ENCODE results near the gene CACNA2D3. TPM values are rescaled to one million over a fixed set of nuclear protein-coding genes. Genes with fewer than 3 reads are reported as not detected.
A peak's percentile ranks its signal among the peaks of the same experiment; 100 is the strongest.

CACNA2D3 gene
- total RNA-seq, 4 donors from 2014 or later: 0.27 to 1.5 (median 0.79) TPM

- intact Hi-C loops (cut with DNase I; ENCODE audit: low total_unique reads): no loop called here
These were observed 699.9 kb downstream of the CACNA2D3 start for GRCh38 chr3:54822206-54822605.

DNA sequence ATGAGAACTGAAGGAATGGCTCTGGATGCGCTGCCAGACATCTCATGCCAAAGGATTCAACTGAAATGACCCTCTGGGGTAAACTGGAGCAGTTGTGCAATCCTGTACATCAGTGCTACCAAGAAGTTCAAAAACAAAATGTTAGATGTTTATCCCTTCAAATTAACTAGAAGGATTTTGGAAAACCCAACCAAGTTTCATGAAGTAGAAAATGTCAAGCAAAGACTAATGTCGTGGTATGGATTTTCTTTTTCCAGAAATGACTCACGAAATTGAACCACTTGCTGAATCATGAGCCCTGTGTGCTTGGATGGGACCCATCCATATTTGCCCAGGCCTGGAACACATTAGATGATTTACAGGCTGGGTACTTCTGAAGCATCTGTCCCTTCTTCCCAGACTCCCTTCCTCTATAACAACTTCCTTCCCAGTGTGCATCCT lies 703.9 kb downstream of the CACNA2D3 start:
- intact Hi-C loops (cut with DNase I; ENCODE audit: low total_unique reads): no loop called here
- no peak for TF ChIP-seq POLR2A (IDR thresholded peaks at IDR 0.05)
- TF ChIP-seq, protein P1, sequence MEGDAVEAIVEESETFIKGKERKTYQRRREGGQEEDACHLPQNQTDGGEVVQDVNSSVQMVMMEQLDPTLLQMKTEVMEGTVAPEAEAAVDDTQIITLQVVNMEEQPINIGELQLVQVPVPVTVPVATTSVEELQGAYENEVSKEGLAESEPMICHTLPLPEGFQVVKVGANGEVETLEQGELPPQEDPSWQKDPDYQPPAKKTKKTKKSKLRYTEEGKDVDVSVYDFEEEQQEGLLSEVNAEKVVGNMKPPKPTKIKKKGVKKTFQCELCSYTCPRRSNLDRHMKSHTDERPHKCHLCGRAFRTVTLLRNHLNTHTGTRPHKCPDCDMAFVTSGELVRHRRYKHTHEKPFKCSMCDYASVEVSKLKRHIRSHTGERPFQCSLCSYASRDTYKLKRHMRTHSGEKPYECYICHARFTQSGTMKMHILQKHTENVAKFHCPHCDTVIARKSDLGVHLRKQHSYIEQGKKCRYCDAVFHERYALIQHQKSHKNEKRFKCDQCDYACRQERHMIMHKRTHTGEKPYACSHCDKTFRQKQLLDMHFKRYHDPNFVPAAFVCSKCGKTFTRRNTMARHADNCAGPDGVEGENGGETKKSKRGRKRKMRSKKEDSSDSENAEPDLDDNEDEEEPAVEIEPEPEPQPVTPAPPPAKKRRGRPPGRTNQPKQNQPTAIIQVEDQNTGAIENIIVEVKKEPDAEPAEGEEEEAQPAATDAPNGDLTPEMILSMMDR (IDR thresholded peaks at IDR 0.05): no peak

More at GRCh38 chr3:54822206-54822605, 699.9 kb downstream of the CACNA2D3 start:
- no peak for TF ChIP-seq POLR2A (IDR thresholded peaks at IDR 0.05)
- TF ChIP-seq, protein P1 (IDR thresholded peaks at IDR 0.05): no peak
- DNase-seq (ENCODE audit: low spot score in 2 of 2): peak in 1 of 2 donors; percentile 22
- 5% methylated on average over 1 of the region's 1 CpG for WGBS, 2 donors
- no peak overlapping the region for H3K4me3 ChIP-seq (ENCODE audit: low read depth, poor library complexity, severe bottlenecking)

DNA sequence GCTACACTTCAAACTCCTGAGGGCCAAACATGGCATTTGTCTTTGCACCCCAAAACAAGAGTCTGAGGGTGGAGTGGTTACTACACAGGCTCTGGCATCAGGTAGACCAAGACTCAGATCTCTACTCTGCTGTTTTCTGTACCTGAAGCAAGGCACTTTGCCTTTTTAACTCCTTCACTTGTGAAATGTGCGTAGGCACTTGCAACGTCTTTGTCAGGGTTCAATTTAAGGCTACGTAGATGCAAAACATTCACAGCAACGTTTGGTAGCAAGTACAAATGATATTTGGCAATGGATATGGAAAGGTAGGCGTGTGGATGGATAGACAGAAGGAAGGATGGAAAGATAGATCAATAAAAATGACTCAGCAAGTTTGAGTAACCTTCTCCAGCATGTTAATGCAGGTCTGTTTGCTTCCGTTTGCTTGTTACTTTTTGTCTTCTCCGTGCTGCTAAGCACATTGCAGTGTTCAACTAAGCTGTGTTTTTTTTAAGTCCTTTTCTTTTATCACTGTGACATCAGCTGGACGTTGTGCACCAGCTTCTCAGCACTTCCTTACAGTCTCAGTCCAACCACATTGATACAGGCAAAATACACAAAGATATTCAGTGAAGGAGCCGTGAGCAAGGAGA lies 704.8 kb downstream of the CACNA2D3 start:
- intact Hi-C loops (cut with DNase I; ENCODE audit: low total_unique reads): no loop called here
- TF ChIP-seq, protein P1 (IDR thresholded peaks at IDR 0.05): no peak
- TF ChIP-seq POLR2A (IDR thresholded peaks at IDR 0.05): no peak
- no peak overlapping the region for H3K4me3 ChIP-seq (ENCODE audit: low read depth, poor library complexity, severe bottlenecking)
- 46 to 74% methylated on average over 9 of the region's 9 CpGs for WGBS, 2 donors
- no peak for DNase-seq (ENCODE audit: low spot score in 2 of 2)

More for the DNA sequence above, 703.9 kb downstream of the CACNA2D3 start:
- no peak overlapping the region for H3K4me3 ChIP-seq (ENCODE audit: low read depth, poor library complexity, severe bottlenecking)
- DNase-seq (ENCODE audit: low spot score in 2 of 2): peak in 1 of 2 donors; percentile 34
- WGBS, 2 donors: 53 to 56% methylated on average over 3 of the region's 3 CpGs

- WGBS, 2 donors: 60 to 65% methylated on average over 2 of the region's 2 CpGs
- no peak overlapping the region for H3K4me3 ChIP-seq (ENCODE audit: low read depth, poor library complexity, severe bottlenecking)
- DNase-seq (ENCODE audit: low spot score in 2 of 2): no peak
- intact Hi-C loops (cut with DNase I; ENCODE audit: low total_unique reads): no loop called here
- no peak for TF ChIP-seq POLR2A (IDR thresholded peaks at IDR 0.05)
- TF ChIP-seq, protein P1 (IDR thresholded peaks at IDR 0.05): no peak
These were observed 705.4 kb downstream of the CACNA2D3 start for GRCh38 chr3:54827776-54828175.

- WGBS, 2 donors: 75 to 84% methylated on average over 8 of the region's 8 CpGs
These were observed 708.3 kb downstream of the CACNA2D3 start for GRCh38 chr3:54830658-54831057.

More at GRCh38 chr3:54830658-54831057, 708.3 kb downstream of the CACNA2D3 start:
- no peak for DNase-seq (ENCODE audit: low spot score in 2 of 2)
- TF ChIP-seq, protein P1 (IDR thresholded peaks at IDR 0.05): no peak
- intact Hi-C loops (cut with DNase I; ENCODE audit: low total_unique reads): no loop called here
- no peak overlapping the region for H3K4me3 ChIP-seq (ENCODE audit: low read depth, poor library complexity, severe bottlenecking)

Data from lower leg skin (tissue), 4 donors.